Neural progenitor cell (in vitro differentiated cells): Measurements from ENCODE around the gene MACROD2.

Experiments
- CTCF ChIP-seq: fragments of 200-600 bp; sonication (generic); IDR thresholded peaks from 2 replicates; pipeline ENCODE4 v1.5.1; 2017; ENCODE audit warnings: antibody characterized with exemption, mild to moderate bottlenecking
- EZH2 ChIP-seq: fragments of 200-600 bp; sonication (generic); IDR thresholded peaks from 2 replicates; pipeline ENCODE4 v1.6.1; 2017; ENCODE audit warnings: antibody characterized with exemption, mild to moderate bottlenecking, moderate library complexity
- EZH2phosphoT487 ChIP-seq: fragments of 200-600 bp; sonication (generic); IDR thresholded peaks from 2 replicates; pipeline ENCODE4 v1.6.1; 2017; ENCODE audit warnings: antibody characterized with exemption

- TF ChIP-seq CTCF (no peak), EZH2 (no peak), EZH2phosphoT487 (no peak)
Measured at GRCh38 chr20:14915356-14915755, 920.0 kb downstream of the MACROD2 start.
